Hematopoietic multipotent progenitor cell treated with erythropoietin and hydrocortisone succinate and interleukin-3 and kit ligand, for 4 days (in vitro differentiated cells): ENCODE data around the gene GNB1L.

Experiments
- DNase-seq: peaks from one replicate; pipeline ENCODE4 v3.0.0-alpha.2; 2015

The GNB1L gene

GRCh38 chr22:19821523-19822300 lies 33.0 kb downstream of the GNB1L start:
- no peak for DNase-seq

- DNase-seq: peak; percentile 29
Measured at GRCh38 chr22:19820880-19821522, 33.7 kb downstream of the GNB1L start.

GRCh38 chr22:19819911-19820879 lies 34.5 kb downstream of the GNB1L start:
- no peak for DNase-seq

- no peak for DNase-seq
Measured at GRCh38 chr22:19819208-19819910, 35.3 kb downstream of the GNB1L start.

- DNase-seq: no peak
Measured at GRCh38 chr22:19818324-19819207, 36.1 kb downstream of the GNB1L start.

- DNase-seq: no peak
Measured at GRCh38 chr22:19816372-19817119, 38.1 kb downstream of the GNB1L start.

- DNase-seq: no peak
Measured at GRCh38 chr22:19815823-19816290, 38.8 kb downstream of the GNB1L start.

- DNase-seq: peak; percentile 48
Measured at GRCh38 chr22:19815093-19815822, 39.4 kb downstream of the GNB1L start.

GRCh38 chr22:19814428-19814827 lies 40.2 kb downstream of the GNB1L start:
- DNase-seq: no peak

- DNase-seq: no peak
Measured at GRCh38 chr22:19812910-19813309, 41.8 kb downstream of the GNB1L start.

- DNase-seq: no peak
Measured at GRCh38 chr22:19811811-19812771, 42.6 kb downstream of the GNB1L start.

GRCh38 chr22:19811211-19811621 lies 43.5 kb downstream of the GNB1L start:
- no peak for DNase-seq

- no peak for DNase-seq
Measured at GRCh38 chr22:19810381-19811201, 44.1 kb downstream of the GNB1L start.

GRCh38 chr22:19809741-19810140 lies 44.9 kb downstream of the GNB1L start:
- DNase-seq: no peak

GRCh38 chr22:19808873-19809478 lies 45.7 kb downstream of the GNB1L start:
- DNase-seq: no peak

- DNase-seq: no peak
Measured at GRCh38 chr22:19807914-19808872, 46.5 kb downstream of the GNB1L start.
